GM18520 (cell line): ENCODE measurements around the gene UBL3.

Source experiments
- ATAC-seq: cut with Tn5 transposase; IDR thresholded peaks from one replicate; pipeline ENCODE4 v1.9.1; 2021; ENCODE audit not compliant: unreplicated experiment

The UBL3 gene

GRCh38 chr13:29760544-29760943 lies 89.9 kb downstream of the UBL3 start:
- no peak for ATAC-seq

- peak; percentile 88 for ATAC-seq
Measured at GRCh38 chr13:29758531-29759114, 91.8 kb downstream of the UBL3 start.

- no peak for ATAC-seq
Measured at GRCh38 chr13:29756506-29756905, 93.9 kb downstream of the UBL3 start.

DNA sequence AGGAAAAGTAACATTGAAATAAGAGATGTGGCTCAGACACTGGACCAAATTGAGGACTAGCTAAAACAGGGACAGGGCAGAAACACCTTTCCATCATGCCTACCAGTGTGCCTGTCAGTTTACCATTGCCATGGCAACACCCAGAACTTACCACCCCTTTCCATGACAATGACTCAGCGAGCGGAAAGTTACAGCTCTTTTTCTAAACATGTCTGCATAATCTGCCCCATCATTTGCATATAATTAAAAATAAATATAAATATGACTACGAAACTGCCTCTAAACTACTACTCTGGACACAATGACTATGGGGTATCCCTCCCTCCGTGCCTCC lies 96.0 kb downstream of the UBL3 start:
- ATAC-seq: no peak

DNA sequence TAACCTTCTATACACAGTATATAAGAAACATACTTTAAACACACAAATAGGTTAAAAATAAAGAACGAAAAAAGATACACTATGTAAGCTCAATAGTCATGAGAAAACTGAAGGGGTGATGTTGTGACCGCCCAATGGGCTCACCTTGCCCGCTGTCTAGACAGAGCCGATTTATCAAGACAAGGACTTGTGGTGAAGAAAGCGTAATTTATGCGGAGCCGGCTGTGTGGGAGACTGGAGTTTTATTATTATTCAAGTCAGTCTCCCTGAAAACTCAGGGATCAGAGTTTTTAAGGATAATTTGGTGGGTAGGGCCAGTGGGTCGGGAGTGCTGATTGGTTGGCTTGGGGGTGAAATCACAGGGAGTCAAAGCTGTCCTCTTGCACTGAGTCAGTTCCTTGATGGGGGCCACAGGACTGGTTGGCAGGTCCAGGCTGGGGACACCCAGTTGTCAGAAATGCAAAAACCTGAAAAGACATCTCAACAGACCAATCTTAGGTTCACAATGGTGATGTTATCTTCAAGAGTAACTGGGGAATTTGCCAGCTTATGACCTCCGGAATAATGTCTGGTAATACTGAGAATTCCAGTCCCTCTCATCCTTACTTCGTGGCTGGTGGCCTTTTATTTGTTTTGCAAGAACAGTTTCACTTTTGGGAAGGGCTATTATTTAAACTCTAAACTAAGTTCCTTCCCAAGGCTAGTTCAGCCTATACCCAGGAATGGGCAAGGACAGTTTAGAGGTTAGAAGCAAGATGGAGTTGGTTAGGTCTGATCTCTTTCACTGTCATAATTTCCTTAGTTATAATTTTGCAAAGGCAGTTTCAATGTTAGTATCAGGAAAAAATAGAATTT lies 96.6 kb downstream of the UBL3 start:
- no peak for ATAC-seq

- ATAC-seq: no peak
Measured at GRCh38 chr13:29752175-29752574, 98.2 kb downstream of the UBL3 start.

DNA sequence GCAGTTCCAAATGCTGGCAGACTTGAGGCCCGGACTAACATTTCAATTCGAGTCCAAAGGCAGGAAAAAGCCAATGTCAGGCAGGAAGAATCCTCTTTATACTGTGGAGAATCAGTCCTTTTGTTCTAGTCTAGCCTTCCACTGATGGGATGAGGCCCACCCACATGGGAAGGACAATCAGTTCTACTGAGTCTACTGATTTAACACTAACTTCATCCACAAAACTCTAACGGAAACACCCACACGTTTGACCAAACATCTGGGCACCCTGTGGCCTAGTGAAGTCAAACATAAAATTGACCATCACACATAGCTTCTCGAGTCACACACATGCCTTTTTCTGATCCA lies 100.3 kb downstream of the UBL3 start:
- no peak for ATAC-seq

GRCh38 chr13:29749401-29750182 lies 100.8 kb downstream of the UBL3 start:
- ATAC-seq: no peak

GRCh38 chr13:29748097-29748496 lies 102.3 kb downstream of the UBL3 start:
- no peak for ATAC-seq

DNA sequence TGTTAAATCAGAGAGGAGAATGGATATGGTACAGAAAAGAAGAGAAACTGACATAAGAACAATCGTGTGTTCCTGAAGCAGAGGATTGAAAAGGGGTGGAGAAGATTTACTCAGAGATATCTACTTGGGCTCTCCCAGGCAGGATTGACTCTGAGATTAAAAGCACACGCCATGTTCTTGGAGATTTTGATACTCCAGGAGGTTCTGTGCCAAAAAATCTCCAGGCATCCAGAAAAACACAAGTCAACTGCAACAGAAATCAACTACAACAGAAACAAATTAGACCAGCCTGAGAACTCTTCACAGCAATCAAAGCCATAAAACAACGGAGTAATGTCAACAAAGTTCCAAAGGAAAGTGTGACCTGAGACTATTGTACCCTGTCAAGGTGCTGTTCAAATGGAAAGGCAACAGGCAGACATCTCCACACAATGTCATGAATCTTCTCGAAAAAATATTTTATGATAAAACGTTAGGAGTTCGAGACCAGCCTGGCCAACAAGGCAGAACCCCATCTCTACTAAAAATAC lies 104.2 kb downstream of the UBL3 start:
- ATAC-seq: no peak

- no peak for ATAC-seq
Measured at GRCh38 chr13:29745704-29746103, 104.7 kb downstream of the UBL3 start.

GRCh38 chr13:29743201-29743786 lies 107.1 kb downstream of the UBL3 start:
- ATAC-seq: no peak

- no peak for ATAC-seq
Measured at GRCh38 chr13:29740961-29741360, 109.5 kb downstream of the UBL3 start.

DNA sequence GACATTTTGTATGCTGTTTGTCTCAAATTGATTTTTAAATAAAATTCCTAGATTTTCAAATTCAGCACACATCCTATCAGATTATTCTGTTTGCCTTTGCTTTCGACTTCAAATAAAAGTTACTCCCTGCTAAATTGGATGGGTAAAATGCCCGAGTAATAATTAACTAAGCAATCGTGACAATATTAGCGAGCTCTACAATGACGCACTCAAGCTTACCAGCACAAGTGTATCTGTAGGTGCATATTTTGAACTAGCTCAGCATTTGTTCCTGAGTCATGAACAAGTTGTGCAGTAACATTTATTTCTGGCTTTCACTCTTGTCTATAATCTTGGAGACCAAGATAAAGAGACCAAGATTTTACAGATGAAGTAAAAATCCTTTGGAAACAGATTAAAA lies 113.4 kb downstream of the UBL3 start:
- ATAC-seq: no peak

DNA sequence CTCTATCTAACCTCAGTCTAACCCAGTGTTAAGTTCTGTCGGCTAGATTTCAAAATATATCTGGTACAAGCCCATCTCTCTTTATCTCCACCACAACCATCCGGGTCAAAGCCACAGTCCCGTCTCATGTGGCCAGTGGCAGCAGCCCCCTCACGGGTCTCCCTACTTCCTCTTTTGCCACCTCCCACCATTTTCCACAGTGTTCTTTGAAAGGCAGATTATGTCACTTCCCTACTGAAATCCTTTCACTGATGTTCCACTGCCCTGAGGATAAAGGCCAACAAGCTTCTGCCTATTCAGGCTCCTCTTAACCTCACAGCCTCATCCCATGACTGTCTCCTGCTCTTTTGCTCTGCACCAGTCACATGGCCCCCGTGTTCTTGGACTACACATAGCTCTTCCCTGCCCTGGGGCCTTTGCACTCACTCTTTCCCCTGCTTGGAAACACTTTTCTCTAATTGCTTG lies 117.2 kb downstream of the UBL3 start:
- ATAC-seq: no peak

DNA sequence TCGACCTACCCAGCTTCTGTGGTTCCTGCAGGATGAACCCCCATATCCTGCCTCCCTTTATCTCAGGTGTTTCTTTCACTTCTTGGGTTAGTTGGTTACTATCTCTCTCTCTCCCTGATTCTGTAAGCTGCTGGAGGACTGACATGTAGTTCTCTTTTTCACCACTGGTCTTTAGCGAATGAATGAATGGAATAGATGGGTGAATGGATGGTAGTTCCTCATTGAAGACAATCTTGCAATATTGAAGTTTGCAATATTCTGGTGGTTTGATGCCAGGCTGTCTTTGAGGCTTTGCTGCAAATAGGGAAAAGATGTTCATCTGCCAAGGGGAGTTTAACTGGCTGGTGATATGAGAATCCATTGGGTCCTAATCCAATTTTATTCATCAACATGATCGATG lies 120.2 kb downstream of the UBL3 start:
- ATAC-seq: no peak

GRCh38 chr13:29722415-29722814 lies 128.0 kb downstream of the UBL3 start:
- ATAC-seq: no peak

GRCh38 chr13:29721766-29722165 lies 128.7 kb downstream of the UBL3 start:
- ATAC-seq: no peak

GRCh38 chr13:29718694-29719093 lies 131.7 kb downstream of the UBL3 start:
- ATAC-seq: no peak

DNA sequence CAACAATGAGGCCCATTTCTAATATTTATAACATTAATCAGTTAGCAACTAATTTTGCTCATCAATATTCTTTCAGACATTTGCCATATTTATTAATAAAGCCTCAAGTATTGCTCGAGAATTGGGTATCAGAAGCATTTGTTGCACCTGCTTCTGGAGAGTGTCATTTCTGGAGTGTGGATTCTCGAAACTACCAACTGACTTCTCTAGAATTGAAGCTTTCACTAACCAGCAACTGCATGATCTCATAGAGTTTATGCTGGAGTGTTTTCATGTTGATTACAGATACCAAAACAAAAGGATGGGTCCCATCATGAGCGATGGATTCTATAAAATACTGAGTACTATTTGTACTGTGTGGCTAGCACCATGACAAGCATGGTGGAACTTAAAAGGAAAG lies 133.9 kb downstream of the UBL3 start:
- ATAC-seq: no peak
